NCI-H2196 treated with DMSO at 0.1 percent for 48 hours (cell line): Measurements from ENCODE around the gene ADGRG7.
"Not testable (repeated sequence)": the region's sequence is repeated elsewhere in the genome, so short reads cannot be mapped to it uniquely, and the experiment has no call there.

ENCODE experiments used
- DNase-seq: peaks from one replicate; lab custom pipeline; 2025; ENCODE audit not compliant: unreplicated experiment; lab: John Stamatoyannopoulos, UW

ADGRG7 gene

DNA sequence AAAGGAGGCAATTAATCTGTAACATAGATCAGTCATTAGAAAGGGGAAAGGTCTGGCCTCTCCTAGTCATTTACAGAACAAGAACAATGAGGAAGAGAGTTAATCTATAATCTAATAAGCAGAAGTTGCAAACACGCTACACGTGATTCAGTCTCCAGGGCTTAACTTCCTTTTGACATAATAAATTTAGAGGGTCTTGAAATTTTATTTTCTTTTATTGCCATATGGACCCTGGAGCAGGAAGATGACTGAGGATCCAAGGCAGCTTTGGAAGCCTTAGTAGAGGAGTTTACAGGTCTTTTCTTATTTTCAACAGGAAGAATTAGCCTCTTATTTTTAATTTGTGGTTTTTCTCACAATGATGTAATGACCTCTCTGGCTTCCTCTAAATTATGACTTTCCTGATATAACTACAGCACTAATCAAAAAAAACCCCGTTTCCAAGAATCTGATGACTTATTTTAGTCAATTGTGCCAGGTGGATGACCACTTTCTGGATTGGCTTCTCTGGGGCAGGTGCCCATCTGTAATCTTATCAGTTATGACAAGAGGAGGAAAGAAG, 32.2 kb downstream of the ADGRG7 start:
- DNase-seq = no peak

DNA sequence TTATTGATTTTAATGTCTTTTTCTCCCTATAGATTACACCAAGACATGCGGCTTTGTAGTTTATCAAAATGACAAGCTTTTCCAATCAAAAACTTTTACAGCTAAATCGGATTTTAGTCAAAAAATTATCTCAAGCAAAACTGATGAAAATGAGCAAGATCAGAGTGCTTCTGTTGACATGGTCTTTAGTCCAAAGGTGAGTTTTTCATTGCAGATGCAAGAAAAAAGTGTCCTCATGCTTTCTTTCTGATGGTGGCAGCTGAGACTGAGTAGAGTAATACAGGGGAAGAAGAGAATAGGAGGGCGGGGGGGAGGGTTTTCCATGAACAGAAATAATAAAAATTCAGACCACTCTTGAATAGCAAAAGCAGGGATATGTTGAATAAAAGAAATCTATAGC, 36.5 kb downstream of the ADGRG7 start:
- DNase-seq = no peak

DNA sequence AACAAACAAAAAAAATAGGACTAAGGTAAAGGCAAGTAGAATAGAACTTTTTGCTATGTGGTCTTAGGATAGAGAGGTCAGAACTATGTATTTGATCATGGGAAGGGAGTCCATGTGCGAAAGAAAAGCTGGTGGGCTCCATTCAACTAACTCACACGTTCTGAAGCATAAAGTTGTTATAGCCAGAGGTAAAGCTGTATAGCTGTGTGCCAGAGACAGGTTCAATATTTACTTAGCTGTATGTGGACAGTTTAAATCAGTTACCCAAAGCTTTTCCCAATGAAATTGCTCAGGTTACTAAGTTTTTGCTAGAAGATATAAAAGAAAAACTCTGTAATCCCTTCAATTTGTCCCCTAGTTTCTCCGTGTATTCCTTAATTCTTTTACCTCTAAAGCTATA, 37.8 kb downstream of the ADGRG7 start:
- no peak for DNase-seq

DNA sequence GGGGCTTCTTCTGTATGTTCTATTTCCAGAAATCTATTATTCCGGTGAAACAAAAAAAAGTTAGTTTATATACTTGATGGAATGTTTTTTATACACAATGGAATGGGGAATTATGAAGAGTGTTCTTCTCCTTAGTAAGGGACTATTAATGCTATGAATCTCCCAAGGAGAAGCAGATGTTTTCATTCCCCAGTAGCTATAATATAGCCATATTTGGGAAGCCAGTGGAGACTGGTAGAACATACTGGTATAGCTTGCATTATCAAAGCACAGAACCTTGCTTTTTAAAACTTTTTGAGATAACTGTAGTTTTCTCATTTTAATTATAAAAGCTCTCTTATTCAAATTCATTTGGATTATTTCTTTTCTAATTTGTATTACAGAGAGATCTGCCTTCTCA, 38.3 kb downstream of the ADGRG7 start:
- no peak for DNase-seq

DNA sequence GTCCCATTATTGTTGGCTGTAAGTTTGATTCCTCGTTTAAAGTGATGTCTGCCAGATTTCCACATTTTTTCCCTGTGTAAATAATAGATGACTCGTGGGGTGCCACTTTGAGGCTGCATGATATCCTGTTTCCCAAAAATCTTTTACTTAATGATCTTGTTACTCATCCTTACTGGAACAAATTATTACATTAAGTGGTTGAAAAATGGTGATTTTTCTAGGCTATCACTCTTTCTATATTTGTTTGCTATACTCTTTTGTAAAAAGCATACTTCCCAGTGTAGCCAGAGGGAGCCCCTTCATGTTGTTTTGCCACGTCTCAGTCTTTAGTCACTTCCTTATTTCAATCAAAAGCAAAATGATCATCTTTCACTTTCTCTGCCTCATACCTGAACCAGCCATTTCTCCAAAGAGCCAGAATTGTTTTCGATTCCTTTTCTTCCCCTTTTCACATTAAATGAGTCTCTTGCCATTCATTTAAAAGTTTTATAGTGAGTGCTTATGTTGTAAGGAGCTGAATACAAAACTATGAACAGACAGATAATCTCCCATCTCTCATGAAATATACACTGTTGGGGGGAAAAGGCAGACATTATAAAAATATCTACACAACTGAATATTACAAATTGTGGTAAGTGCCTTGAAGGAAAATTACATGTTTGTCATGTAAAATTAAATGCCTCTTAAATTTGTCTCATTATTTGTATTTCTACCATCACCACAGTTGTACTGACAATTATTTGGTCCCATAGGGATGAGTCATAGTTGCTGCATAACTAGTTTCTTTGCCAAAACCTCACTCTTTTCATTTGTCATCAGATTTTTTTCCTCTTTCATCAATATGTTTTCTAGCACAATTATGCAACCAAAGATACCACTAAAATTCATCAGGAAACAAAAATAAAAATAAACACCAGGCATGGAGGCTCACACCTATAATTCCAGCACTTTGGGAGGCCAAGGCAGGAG, 41.5 kb downstream of the ADGRG7 start:
- DNase-seq = no peak

DNA sequence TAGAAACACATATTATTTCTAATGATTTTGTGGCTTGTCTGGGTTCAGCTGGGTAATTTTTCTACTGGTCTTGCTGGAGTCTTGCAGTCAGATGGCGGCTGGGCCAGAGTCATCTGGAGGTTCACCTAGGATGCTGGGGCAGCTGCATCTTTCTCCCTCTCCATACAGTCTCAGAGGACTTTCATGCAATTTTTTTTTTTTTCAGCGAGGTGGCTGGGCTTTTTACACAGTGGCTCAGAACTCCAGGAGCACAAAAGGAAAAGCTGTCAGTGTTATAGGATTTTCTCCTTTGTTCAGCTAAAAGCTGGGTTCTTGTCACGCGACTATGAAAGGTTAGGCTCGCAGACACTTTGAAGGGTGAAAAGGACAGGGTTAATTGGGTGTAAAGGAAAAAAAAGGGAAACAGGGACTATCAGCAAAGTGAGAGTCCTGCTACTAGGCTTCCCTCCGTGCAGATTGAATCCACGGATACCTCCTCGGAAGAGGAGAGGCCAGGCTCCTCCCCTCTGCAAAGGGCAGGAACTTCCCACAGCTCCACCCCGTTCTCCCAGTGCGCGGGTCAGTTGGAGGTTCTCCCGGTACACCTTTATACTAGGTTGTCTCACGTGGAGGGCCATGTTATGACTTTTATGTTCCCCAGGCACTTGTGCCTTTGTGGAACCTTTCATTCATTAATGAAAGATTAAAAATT, 44.3 kb downstream of the ADGRG7 start:
- DNase-seq = no peak

DNA sequence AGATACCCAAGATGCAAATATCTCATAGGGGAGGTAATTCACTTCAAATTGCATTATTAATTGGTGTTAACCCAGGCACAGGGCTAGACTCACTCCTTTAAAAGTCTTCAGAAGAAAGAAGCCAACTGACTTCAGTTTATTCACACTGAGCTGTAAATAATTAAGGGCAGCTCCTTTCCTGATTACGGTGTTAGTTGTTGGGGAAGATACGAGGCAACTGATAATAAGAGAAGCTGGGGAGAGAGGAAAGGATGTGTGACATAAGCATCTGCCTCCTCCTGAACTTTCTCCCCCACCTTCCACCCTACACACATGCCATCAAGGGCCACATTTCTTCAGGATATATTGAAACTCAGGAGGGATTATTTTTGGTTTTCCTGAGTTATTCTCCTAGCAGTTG, 47.5 kb downstream of the ADGRG7 start:
- no peak for DNase-seq

DNA sequence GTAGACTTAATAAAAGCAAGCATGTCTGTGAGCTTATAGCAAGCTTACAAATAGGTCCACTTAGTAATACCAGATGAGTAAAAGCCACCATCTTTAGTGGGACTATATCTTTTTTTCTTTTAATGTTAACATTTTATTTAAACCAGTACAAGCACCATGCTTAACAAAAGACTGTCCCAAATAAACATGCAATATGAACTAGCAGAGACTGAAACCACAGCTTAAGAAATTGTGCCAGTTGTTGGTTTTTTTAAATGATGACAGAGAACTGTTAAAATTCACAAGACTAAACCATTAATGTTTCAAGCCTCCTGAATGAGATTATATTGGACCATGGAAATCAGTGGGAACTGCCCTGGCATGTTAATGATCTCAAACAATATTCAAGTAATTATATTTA, 51.9 kb downstream of the ADGRG7 start:
- not testable (repeated sequence) for DNase-seq

DNA sequence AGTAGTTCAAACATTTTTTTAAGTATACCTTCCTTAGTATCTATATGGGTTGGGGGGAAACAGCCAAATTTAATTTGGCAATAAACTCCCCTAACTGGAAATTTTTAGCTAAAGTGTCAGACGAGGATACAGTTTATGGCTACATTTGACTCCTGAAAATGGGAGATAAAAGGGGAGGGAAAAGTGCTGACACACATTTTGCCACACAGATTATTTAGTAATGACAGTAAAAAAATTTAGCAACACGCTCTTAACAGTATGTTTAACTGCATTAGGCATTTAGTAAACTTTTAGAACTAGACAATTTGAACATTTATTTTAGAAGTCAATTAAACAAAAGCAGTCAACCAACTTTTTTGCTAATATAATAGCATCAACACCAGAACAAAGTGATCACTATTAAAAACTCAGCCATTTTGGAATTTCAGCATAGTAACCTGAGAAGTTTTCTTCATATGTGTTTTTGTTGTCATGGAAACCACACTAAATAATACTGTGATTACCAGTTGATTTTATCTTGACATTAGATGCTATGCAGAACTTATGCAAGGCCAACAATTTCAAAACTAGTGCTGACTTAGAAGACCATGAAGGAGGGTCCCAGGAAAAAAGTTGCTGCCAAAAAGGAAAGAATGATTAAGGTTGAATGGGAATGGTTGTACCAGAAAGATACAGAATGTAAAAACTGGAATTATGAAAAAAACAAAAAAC, 52.9 kb downstream of the ADGRG7 start:
- no peak for DNase-seq

DNA sequence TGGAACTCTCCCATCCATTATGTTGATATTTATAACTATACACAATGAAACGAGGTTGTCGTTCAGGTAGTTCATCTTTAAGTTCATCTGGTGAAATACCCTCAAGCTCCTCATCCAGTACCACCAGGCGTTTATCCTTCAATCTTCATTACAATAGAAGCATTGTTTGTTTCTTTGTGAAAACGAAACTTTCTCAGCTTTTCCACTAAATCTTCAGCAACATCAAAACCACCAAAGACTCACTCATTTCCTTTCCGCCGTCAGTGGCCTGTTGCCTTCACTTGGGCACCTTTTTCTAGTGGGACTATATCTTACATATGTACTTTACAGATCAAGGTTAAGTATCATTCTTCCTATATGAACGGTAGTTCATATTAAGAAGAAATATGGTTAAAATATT, 55.8 kb downstream of the ADGRG7 start:
- DNase-seq = no peak

DNA sequence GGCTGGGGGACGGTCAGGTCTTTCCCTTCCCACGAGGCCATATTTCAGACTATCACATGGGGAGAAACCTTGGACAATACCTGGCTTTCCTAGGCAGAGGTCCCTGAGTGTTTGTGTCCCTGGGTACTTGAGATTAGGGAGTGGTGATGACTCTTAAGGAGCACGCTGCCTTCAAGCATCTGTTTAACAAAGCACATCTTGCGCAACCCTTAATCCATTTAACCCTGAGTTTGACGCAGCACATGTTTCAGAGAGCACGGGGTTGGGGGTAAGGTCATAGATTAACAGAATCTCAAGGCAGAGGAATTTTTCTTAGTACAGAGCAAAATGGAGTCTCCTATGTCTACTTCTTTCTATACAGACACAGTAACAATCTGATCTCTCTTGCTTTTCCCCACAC, 57.3 kb downstream of the ADGRG7 start:
- DNase-seq = not testable (repeated sequence)

DNA sequence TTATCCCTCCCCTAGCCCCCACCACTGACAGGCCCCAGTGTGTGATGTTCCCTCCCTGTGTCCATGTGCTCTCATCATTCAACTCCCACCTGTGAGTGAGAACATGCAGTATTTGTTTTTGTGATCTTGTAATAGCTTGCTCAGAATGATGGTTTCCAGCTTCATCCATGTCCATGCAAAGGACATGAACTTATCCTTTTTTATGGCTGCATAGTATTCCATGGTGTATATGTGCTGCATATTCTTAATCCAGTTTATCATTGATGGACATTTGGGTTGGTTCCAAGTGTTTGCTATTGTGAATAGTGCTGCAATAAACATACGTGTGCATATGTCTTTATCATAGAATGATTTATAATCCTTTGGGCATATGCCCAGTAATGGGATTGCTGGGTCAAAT, 57.9 kb downstream of the ADGRG7 start:
- DNase-seq = not testable (repeated sequence)

DNA sequence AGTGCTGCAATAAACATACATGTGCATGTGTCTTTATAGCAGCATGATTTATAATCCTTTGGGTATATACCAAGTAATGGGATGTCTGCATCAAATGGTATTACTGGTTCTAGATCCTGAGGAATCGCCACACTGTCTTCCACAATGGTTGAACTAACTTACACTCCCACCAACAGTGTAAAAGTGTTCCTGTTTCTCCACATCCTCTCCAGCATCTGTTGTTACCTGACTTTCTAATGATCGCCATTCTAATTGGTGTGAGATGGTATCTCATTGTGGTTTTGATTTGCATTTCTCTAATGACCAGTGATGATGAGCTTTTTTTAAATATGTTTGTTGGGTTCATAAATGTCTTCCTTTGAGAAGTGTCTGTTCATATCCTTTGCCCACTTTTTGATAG, 61.6 kb downstream of the ADGRG7 start:
- not testable (repeated sequence) for DNase-seq

DNA sequence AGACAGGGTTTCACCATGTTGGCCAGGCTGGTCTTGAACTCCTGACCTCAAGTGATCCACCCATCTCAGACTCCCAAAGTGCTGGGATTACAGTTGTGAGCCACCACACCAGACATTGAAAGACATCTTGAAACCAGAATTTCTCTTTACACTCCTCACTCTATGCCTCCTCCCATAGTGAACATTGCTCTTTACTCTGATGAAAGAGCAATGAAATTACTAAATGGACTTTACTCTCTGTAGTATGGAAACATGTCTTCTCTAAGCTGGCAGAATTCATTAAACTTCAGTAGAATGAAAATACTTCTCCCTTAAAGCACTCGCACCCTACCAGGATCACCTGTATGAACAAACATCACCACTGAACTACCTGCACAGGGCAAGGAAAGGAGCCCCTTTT, 72.1 kb downstream of the ADGRG7 start:
- DNase-seq = no peak

DNA sequence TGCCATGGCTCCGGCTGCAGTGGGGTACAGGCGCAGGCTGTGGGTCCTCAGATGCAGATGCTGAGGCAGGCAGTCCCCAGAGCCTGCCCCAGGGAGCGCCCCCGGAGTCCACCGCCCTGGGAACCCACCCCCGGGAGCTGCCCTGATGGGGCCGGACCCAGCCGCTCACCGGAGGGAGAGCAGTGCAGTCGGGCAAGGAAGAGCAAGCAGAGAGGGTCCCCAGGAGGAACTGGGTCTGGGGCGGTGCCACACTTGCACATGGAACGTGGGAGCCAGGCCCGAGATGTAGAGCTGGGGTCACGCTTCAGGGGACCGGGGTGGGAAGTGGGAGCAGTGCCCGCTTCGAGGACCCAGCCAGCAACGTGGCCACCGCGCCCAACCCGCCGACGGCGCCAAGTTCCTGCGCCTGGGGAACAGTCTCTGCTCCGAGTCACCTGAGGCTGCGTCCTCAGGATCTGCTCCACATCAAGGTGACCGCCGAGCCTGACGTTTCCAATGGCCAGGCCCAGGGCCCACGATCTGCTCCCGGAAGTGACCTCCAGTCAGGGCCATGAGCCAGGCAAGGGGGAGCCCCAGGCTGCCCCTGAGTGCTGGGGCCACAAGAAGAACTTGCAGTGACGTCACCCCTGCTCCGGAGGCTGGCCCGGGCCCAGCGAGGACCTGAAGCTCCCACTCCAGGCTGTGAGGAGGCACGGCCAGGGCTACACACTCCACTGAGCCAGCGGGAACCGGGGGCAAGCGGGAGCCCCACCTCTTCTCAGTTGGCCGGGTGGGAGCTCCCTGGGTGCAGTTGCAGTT, 72.9 kb downstream of the ADGRG7 start:
- DNase-seq = no peak

DNA sequence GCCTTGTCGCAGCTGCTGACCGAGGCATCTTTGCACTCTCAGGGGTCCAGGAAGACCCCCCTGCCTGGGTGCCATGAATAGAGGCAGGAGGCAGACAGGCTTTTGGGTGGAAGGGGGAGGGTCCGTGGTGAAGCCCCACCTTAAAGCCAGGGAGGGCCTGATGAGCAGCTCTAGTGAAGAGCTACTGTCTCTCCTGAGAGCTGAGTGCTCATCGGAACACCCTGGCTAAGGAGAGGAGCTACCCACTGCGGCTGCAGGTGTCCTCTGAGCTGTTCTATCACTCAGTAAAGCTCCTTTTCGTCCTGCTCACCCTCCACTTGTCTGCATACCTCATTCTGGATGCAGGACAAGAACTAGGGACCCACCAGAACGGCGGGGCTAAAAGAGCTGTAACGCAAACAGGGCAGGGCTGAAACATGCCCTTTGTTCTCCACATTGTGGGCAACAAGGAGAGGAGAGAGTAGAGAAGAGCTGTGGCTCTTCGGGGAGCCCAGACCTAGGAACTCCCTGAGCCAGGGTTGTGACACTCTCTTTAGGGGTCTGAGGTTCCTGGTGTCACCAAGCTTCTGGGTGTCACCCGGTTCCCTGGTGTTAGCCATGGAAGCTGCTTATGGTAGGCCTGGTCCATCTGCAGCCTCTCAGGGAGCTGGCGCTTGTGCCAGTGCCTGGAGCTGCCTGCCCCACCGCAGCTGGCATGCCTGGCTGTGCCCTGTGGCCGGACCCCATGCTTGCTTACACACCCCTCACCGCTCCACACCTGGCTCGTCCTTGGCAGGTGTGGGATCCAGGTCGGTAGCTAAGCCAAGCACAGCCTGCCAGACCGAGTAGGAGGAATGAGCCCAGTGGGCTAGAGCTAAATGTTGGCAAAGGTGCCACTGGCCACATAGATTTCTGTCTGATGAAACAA, 73.7 kb downstream of the ADGRG7 start:
- no peak for DNase-seq

DNA sequence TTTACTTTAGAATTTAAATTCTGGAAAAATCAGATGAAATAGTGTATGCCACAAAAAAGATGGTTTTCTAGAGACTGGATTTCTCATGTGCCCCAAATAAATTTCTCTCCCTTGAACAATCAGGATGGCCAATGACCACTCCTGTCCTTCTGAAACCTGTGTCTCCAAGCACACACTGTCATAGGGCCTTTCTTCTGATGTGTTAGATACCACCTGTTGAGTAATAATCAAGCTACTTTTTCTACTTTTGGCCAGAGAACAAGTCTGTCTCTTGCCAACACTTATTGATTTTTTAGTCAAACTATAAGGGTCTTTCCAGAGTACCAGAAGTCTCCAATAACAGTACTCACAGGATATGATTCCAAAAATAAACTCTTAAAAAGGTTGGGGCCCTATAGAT, 83.8 kb downstream of the ADGRG7 start:
- no peak for DNase-seq

DNA sequence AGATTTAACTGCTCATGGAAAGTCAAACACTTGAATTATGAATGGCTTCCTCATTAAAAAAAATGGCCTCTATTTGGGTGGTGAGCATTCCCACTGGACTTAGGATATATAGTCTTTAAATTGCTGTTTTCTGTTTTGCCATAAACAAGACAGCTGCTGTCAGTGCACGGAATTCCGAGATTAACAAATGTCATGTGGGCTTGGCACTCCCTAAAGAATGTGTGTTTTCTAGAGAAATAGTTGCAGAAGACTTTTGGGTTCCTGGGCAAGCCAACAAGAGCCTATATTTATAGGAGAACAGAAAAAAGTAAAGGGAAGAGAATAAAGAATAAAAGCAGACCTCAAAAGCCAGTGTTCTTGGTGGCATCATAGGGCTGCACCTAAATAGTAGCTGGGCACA, 86.3 kb downstream of the ADGRG7 start:
- DNase-seq = no peak

DNA sequence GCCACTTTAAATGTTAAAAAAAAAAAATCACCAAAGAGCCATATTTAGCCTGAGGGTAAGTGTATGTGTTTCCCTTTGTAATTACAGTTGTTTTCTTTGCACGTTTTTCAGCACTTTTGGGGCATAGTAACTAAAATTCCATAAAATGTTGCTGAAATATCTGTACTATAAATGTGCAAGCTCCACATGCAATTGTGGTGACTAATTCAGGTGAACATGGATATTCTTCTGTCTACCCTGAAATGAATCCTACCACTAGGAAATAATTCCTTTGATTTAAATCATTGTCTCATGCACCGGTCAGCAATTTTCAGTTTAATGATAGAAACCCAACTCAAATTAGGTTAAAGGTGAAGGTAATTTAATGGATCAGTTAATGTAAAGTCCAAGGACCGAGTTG, 86.8 kb downstream of the ADGRG7 start:
- no peak for DNase-seq

DNA sequence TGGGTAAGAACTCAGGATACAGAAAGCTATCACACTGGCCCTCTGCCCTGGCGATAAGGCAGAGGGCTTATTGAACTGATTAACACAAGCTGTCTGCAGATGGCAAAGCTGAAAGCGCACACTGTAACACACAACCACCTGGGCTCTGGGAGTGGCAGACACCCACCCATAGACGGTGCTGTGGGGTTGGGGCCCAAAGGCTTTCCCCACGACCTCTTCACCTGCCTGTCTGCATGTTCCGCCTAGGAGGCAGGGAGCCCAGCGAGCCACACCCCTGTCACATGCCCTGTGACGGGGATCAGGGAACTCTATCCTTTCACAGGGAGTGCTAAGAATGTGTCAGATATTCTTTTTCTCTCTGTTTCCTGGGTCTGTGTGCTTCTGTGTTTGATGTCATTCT, 87.8 kb downstream of the ADGRG7 start:
- DNase-seq = no peak
